B cell (primary cell): ENCODE results near the gene CDC5L. TPM values are rescaled to one million over a fixed set of nuclear protein-coding genes. Genes with fewer than 3 reads are reported as not detected.

Experiments
- ATAC-seq: fragments of 200-7000 bp; cut with Tn5 transposase; one replicate; pipeline ENCODE4 v1.10.0; 2021; ENCODE audit warnings: low read depth, mild to moderate bottlenecking, moderate number of reproducible peaks, moderate library complexity
- CTCF ChIA-PET: fragments of 350-600 bp; sonication (Branson Sonifier 250); formaldehyde crosslinking; loops from one replicate; lab custom pipeline; 2021; ENCODE audit warnings: antibody characterized with exemption, inconsistent platforms; lab: Charles Lee
- POLR2A ChIA-PET: fragments of 350-600 bp; sonication (Branson Sonifier 250); formaldehyde crosslinking; loops from one replicate; lab custom pipeline; 2021; ENCODE audit warnings: antibody characterized with exemption; lab: Charles Lee
- DNase-seq: peaks from one replicate; pipeline ENCODE4 v3.0.0; 2013
- H2AFZ ChIP-seq: 2 replicates; pipeline ENCODE4 v1.6.1; 2012; ENCODE audit warnings: mild to moderate bottlenecking, low read depth, low read length; ENCODE audit not compliant: insufficient read depth, poor library complexity, severe bottlenecking
- H3K27ac ChIP-seq, 2 donors: 1 replicate in 1 of 2; 2 replicates in 1 of 2; pipeline ENCODE4 v1.5.1; 2012 to 2013; ENCODE audit warnings: low read length in 2 of 2, mild to moderate bottlenecking in 2 of 2, moderate library complexity in 1 of 2
- H3K27me3 ChIP-seq, 4 experiments: fragments of 200-600 bp in 1 of 4; sonication (generic) in 1 of 4; replicated peaks in 1 of 4; 1 replicate in 2 of 4; 2 replicates in 2 of 4; pipeline versions ENCODE4 v1.6.1 to v1.7.0; 2013 to 2016; ENCODE audit warnings: low read length in 3 of 4, mild to moderate bottlenecking in 2 of 4, mixed read lengths in 1 of 4, moderate library complexity in 1 of 4; ENCODE audit not compliant: insufficient read depth in 4 of 4, control insufficient read depth in 3 of 4; ENCODE audit errors: control extremely low read depth in 1 of 4
- H3K36me3 ChIP-seq, 2 experiments: replicated peaks in 1 of 2; 1 replicate in 1 of 2; 2 replicates in 1 of 2; pipeline versions ENCODE4 v1.6.1 to v1.7.1; 2013; ENCODE audit warnings: low read length in 1 of 2; ENCODE audit not compliant: insufficient read depth in 2 of 2, control insufficient read depth in 1 of 2; ENCODE audit errors: control extremely low read depth in 1 of 2, extremely low read depth in 1 of 2
- H3K4me1 ChIP-seq, 2 donors: fragments of 200-600 bp in 1 of 2; sonication (generic) in 1 of 2; 1 replicate in 1 of 2; 2 replicates in 1 of 2; pipeline versions ENCODE4 v1.5.1 to v1.6.1; 2013 to 2017; ENCODE audit warnings: low read length in 2 of 2; ENCODE audit not compliant: control insufficient read depth in 2 of 2, insufficient read depth in 2 of 2
- H3K4me2 ChIP-seq: replicated peaks from 2 replicates; pipeline ENCODE3; 2012; ENCODE audit warnings: mild to moderate bottlenecking, low read depth, low read length; ENCODE audit not compliant: poor library complexity, severe bottlenecking
- H3K4me3 ChIP-seq, 5 experiments: fragments of 200-600 bp in 1 of 5; sonication (generic) in 1 of 5; 1 replicate in 3 of 5; 2 replicates in 2 of 5; pipeline versions ENCODE4 v1.5.1 to v1.7.0; 2011 to 2016; ENCODE audit warnings: low read length in 4 of 5, mild to moderate bottlenecking in 4 of 5, low read depth in 2 of 5, control low read depth in 1 of 5, moderate library complexity in 1 of 5; ENCODE audit not compliant: insufficient read depth in 1 of 5; ENCODE audit errors: control extremely low read depth in 1 of 5, extremely low read depth in 1 of 5
- H3K79me2 ChIP-seq: fragments of 200-600 bp; sonication (generic); one replicate; pipeline ENCODE4 v1.6.0; 2016; ENCODE audit warnings: low read length; ENCODE audit not compliant: control insufficient read depth, insufficient read depth
- H3K9ac ChIP-seq: fragments of 200-600 bp; sonication (generic); 2 replicates; pipeline ENCODE4 v1.6.1; 2017; ENCODE audit warnings: mild to moderate bottlenecking, low read length, moderate library complexity
- H3K9me3 ChIP-seq, 3 donors: one replicate each; pipeline versions ENCODE4 v1.6.1 to v1.7.1; 2013; ENCODE audit warnings: low read length in 2 of 3; ENCODE audit not compliant: control insufficient read depth in 2 of 3, insufficient read depth in 1 of 3; ENCODE audit errors: control extremely low read depth in 1 of 3
- H4K20me1 ChIP-seq: 2 replicates; pipeline ENCODE4 v1.6.0; 2012; ENCODE audit warnings: mild to moderate bottlenecking, low read length; ENCODE audit not compliant: insufficient read depth, control insufficient read depth, poor library complexity, severe bottlenecking
- H3K27ac Mint-ChIP-seq: one replicate; pipeline ENCODE4 v1.8.0; 2021; ENCODE audit warnings: mixed read lengths
- H3K27me3 Mint-ChIP-seq: one replicate; pipeline ENCODE4 v1.8.0; 2021; ENCODE audit warnings: mixed read lengths
- H3K4me1 Mint-ChIP-seq: one replicate; pipeline ENCODE4 v1.8.0; 2021; ENCODE audit warnings: mixed read lengths
- H3K4me3 Mint-ChIP-seq: one replicate; pipeline ENCODE4 v1.8.0; 2021; ENCODE audit warnings: mixed read lengths
- H3K9me3 Mint-ChIP-seq: one replicate; pipeline ENCODE4 v1.8.0; 2022; ENCODE audit warnings: mixed read lengths; ENCODE audit not compliant: insufficient read depth
- CTCF ChIP-seq: fragments of 200-600 bp; IDR thresholded peaks from one replicate; pipeline ENCODE4 v1.8.0; 2022; ENCODE audit warnings: antibody characterized with exemption, mild to moderate bottlenecking
- EZH2 ChIP-seq: IDR thresholded peaks from 2 replicates; pipeline ENCODE4 v1.6.1; 2012; ENCODE audit warnings: borderline replicate concordance, low read depth, mild to moderate bottlenecking, moderate library complexity, low read length; ENCODE audit not compliant: insufficient read depth, poor library complexity, severe bottlenecking
- WGBS: methylation state at CpG from one replicate; pipeline ENCODE4 v1.1.5; 2013; ENCODE audit warnings: missing lambda C conversion rate; ENCODE audit not compliant: insufficient coverage; 5-methylcytosine and 5-hydroxymethylcytosine counted together
- intact Hi-C: fragments of 100-400 bp; cut with micrococcal nuclease; formaldehyde crosslinking; loops from one replicate; pipeline ENCODE4 v1.10.0; 2022
- polyA plus RNA-seq: library from polyadenylated mRNA; depleted of rRNA; stranded (reverse); fragments of >200 nt; gene quantifications from 2 replicates; pipeline ENCODE4 v1.2.3, GENCODE V29; 2012
- total RNA-seq, 2 donors: library from RNA; stranded (reverse); fragments of 120-200 nt in 1 of 2; gene quantifications; 1 replicate in 1 of 2; 2 replicates in 1 of 2; pipeline versions ENCODE4 v1.2.3 to v1.2.4, GENCODE V29; 2013 to 2022

Gene CDC5L
- total and polyA plus RNA-seq, 2 donors (not counting 1 experiment from before 2014, with no cell fraction given), result 4.1 to 22.2 TPM

- Histone ChIP-seq H3K4me1 (peaks cover 0 to 6% of the 10 kb centered on the region in 2 donors), H3K27me3 (peaks cover 0 to 22% (median 19%) of the 10 kb centered on the region in 4 experiments), H3K9ac (no peak overlapping the region), H3K36me3 (no peaks in the 10 kb centered on the region), H3K4me2 (no peak overlapping the region), H3K9me3 (no peaks in the 10 kb centered on the region), H3K4me3 (no peak overlapping the region), H3K79me2 (no peaks in the 10 kb centered on the region), H4K20me1 (no peaks in the 10 kb centered on the region), H3K27ac (no peak overlapping the region), H2AFZ (no peak overlapping the region)
- DNase-seq (peak; percentile 80), ATAC-seq (peak; percentile 83)
- Mint-ChIP-seq H3K27ac (no peak overlapping the region), H3K4me3 (no peak overlapping the region), H3K9me3 (no peaks in the 10 kb centered on the region), H3K27me3 (peaks cover 24% of the 10 kb centered on the region), H3K4me1 (no peaks in the 10 kb centered on the region)
- WGBS, result 5% methylated on average over 8 of the region's 11 CpGs
- ChIA-PET CTCF (interaction anchor here (0.6 to 6.4 kb wide), 29 partner anchors 9 to 570 kb away, joined by 3 to 70 read pairs (median 4); partner anchors contain the start of genes AARS2, CDC5L, SLC35B2 and TMEM151B), POLR2A (interaction anchor here (0.7 to 1.6 kb wide), 2 partner anchors 49 to 71 kb away, joined by 3 to 4 read pairs; no protein-coding TSS in a partner anchor)
- intact Hi-C loops, result loop anchor here (1.0 kb wide), 4 partner anchors 70 to 238 kb away; no protein-coding TSS in a partner anchor
- TF ChIP-seq EZH2 (no peak), CTCF (peak; percentile 82)
Observed at GRCh38 chr6:44338228-44339122, 49.0 kb upstream of the CDC5L start.
